GF-D8 (cell line): ENCODE measurements around the gene PRDM15.
A peak's percentile ranks its signal among the peaks of the same experiment; 100 is the strongest.
"Not testable (repeated sequence)": the region's sequence is repeated elsewhere in the genome, so short reads cannot be mapped to it uniquely, and the experiment has no call there.

Experiments
- DNase-seq: peaks from one replicate; lab custom pipeline; 2025; lab: John Stamatoyannopoulos, UW

The PRDM15 gene

DNA sequence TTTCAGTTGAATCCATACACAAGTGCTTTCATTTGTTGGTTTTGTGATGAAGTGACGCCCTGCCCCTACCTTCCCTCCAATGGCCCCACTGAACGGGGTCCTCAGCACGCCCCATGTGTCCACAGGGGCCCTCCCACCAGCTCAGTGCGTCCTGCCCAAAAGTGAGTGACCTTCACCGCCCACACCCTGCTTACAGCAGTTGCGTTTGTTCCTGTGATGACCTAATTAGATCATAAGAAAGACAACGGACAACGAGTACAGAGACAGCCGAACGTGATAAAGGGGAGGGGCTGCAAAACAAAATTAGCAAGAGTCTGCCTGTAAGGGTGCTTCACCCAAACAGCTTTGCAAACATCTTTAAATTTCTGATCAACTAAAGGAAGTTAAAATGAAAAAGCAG lies 74.1 kb downstream of the PRDM15 start:
- DNase-seq, result no peak

DNA sequence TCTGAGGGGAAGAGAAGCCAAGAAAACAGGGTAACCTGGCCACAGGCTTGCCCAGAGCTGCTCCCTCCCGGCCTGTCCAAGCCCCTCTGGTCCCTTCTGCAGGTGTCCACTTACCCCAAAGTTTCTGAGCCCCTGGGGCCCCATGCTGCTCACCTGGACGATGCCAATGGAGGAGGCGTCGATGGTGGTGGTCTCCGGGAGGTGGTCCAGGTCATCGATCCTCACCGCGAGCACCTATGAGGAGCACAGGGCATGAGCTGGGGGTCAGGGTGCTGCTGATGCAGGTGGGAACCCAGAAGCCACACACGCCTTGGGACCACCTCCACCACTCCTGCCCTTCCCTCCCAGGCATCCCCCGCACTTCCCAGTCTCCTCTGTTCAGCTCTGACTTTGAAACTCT lies 74.8 kb downstream of the PRDM15 start:
- DNase-seq, result no peak

DNA sequence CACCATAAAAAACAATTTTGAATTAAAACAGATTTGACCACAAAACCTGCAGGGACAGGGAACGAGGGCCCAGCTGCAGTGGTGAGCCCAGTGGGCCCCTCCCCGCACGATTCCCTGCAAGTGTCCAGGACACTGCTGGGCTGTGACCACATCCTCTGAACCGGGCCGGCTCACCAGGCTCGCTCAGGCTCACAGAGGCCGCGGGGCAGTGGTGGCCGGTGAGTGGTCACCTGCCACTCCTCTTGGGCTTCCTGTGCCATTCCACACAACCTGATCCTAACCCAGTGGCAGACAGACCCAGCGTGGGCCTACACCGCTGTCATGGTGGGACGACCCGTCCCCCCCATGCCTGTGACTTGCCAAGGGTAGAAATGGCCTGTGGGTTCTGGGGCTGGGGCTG lies 75.8 kb downstream of the PRDM15 start:
- DNase-seq, result no peak

DNA sequence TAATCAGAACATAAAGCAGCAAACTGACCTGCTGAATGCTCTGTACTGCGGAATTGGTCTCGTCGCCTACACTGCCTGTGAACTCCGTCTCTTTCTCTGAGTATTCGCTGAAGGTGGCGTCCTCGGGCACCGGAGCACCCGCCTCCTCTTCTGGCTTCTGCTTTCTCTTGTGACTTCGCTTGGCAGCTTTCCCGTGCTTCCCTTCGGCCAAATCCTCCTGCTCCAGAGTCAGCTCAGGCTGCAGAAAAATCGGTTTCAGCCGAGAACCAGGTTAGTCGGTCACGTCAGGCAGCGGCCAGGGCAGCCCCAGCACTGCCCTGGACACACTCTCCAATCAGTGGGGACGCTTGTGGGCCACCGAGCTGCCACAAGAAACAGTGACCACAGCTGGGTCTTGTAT lies 76.5 kb downstream of the PRDM15 start:
- no peak for DNase-seq

DNA sequence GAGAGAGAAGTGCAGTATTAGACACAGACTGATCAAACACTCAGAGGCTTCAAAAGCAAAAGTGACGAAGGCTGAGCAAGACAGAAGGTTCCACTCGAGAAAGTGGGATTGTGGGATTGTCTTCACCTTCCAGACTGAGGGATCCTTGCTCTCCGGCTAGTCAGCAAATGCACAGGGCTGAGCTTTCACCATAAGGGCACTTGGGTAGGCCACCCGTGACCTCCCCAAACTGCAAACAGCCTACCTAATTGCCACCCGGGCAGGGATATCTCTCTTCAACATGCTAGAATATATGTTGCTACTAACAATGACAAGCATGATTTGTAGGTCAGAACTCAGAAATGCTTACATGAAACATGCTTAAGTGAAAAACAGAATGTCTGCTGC lies 77.0 kb downstream of the PRDM15 start:
- DNase-seq, result no peak

DNA sequence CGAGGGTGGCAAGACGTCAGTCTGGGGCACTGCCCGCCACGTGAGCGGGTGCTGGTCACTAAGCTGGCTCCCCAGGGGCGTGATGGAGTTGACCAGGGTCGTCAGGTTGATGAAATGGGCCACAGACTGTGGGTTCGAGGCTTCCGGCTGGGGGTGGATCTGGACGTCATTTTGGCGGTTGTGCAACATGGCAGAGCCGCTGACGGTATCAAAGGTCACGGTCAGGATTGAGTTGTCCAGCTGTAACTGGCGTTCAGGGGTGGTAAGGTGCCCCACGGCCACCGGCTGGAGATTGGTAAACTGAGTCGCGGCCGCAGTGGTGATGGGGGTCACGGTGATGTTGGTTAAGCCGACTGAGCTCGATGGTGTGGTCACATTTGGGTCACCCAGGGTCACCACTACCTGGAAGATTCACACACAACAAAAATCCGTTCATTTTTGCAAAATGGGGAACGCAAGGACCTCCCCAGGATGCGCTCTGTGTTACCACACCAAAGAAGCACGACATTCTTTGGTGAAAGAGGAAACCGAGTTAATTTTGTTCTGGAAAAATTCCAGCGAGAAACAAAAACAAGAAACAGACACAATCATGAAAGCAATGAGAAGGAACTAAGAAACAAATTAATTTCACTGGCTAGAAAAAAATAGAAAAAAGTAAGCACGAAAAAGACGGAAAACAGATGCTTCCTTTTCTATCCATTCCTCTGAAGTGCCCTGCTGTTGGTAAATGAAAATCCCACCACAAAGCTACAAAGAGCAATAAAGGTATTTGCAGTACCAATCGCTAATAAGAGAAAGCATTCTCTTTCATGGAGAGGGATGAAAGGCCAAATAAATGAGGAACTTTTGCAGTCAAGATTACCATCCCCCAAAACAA lies 77.6 kb downstream of the PRDM15 start:
- DNase-seq, result no peak

DNA sequence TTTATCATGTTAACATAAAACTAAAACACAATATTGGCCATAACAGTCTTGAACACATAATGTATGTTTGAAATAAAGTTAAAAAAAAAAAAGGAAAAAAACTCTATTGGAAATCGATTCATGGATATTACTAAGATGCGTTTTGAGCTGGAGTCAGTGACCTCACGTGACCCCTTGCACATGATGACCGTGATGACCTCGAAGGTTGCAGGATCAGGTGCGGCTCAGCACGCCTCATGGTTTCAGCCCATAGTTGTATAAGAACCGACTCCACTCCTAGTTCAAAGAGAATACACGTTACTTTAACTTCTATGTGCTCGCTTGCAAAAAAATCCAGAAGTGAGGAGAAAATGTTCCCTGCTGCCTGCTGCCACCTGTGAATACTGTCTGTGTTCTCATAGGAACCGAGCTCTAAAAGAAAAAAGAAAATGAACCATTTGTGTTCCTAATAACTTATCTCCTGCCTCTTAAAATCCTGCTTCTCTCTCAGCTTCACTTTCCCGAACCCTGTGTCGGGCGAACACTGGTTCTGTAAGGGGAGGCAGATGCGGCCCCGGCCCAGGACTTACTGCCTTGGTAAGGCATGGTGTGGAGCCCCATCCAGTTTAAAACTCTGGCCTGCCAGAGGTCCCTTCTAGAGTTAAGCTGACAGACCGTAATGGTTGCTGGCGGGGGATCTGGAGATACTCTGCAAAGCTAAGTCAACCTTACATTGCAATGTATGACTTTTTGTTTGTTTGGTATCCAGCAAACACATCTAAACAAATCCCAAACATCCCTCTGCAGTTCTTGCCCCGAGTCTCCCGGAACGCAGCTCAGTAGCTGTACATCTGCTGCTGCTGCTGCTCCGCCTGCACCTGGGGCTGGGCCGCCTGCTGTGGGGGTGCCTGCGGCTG lies 78.5 kb downstream of the PRDM15 start:
- DNase-seq, result no peak

DNA sequence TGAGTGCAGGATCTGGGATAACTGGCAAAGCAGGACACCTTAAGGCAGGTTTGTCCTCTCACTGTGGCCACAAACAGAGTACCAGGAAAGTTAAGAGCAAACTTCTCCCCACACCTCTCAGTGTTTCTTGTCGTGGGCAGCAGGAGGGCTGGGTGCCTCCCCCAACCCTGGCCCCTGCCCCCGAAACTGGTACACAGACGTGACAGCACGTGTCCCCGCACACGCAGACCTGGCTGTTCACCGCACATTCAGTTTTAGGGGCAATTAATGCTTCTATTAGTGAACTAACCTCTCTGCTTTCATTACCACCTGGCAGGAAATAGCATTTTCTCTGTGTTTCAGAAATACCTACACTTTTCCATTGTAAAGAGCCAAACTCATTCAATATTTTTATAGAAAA lies 79.4 kb downstream of the PRDM15 start:
- DNase-seq, result no peak

DNA sequence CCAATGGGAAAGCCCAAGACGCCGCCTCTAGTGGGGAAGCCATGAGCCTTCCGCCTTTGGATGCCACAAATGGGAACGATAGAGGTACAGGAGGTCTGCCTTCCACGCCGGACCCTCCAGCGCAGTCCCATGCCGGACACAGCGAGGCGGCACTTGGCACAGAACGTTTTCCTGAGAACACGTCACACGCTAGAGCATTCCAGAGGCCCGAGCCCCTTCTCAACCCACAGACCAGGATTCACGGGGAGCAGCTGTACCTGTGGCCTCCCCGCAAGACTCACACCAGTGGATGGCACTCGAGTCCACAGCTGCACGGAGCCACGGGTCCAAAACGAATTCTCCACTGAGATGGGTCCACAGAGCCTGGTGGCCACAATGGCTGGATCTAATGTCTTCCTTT lies 80.8 kb downstream of the PRDM15 start:
- no peak for DNase-seq

DNA sequence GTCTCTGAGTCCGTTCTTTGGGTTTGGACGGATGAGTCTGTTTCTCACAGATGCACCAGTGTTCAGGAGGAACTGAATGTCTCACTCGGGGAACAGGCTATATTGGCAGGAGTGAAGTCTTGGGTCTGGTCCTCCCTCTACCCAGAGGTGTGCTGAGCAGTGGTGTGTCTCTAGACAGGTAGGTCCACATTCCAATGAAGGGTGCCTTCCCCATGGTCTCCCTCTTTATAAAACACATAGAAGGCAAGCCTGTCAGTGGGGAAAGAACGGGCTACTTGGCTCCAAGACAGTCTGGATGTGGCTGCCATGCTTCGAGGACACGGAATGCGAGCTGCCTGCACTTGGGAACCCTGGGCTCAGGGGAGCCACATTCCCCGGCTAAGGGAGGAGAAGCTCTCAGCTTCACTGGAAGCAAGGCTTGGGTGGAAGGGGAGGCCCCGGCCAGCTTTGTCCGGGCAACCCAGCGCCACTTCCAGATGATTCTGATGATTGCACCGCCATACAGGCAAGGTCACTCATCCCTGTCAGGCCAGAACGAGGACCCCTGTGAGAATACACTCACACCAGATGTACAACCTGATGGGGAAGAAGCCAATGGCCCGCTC lies 82.6 kb downstream of the PRDM15 start:
- no peak for DNase-seq

DNA sequence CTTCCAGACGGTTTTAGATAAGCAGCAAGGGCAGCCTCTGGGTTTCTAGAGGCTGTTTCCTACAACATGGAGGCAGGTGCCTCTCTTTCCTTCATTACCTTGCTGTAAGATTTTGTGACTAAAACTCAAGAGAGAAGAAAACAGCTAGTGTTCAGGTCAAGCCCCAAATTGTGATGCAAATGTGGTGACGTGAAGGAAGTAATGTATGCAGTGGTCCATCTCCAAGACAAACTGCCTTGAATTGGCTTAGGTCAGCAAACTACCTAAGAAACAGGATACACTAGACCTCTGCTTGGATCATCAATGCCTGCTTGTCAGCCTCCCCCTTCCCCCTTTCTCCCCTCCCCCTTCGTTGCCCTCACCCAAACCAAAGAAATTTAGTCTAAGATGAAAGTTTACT lies 83.4 kb downstream of the PRDM15 start:
- DNase-seq, result no peak

DNA sequence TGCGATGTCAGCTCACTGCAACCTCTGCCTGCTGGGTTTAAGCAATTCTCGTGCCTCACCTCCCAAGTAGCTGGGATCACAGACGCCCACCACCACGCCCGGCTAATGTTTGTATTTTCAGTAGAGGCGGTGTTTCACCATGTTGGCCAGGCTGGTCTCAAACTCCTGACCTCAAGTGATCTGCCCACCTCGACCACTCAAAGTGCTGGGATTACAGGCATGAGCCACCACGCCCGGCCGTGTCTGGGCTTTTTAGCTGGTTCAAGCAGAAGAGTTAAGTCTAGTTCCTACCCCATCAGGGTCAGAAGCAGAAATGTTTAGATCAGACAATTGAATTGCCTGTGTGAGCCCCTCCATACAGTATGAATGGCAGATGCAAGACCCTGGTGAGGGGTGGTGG lies 84.5 kb downstream of the PRDM15 start:
- DNase-seq, result no peak

DNA sequence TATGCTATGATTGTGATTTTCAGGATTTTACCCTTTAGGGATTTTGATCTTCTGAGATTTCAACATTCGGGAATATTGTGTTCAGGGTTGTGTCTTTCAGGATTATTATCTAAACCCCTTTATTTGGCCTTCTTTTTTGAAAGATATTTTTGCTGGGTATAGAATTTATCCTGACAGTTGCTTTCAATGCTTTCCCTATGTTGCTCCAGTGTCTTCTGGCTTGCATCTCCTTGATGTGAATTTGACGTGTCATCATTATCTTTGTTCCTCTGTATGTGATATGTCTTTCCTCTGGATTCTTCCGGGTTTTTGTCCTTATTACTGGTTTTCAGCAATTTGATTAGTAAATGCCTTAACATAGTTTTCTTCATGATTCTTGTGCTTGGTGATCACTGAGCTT lies 86.4 kb downstream of the PRDM15 start:
- DNase-seq, result no peak

DNA sequence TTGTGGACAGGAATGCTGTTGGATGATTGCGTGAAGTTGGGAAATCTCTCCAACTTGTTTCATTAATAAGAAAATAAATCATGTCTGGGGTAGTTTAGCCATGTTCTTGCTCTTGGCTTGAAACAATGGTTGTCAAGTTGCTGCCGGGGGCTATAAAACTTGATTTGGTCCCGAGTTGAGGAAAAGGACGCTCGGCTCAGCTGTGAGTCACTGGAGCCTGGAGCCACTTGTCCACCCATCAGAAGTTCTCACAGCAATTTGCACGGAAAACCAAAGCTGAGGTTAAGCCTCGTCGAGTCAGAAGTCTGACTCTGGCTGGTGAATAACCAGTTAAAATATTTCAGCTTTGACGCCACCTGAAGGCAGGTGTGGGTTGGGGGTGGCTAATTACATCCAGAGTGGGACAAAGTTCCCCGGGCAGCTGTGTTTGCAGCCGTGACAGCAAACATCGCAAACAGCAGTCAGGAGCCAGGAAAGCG lies 92.6 kb downstream of the PRDM15 start:
- DNase-seq, result no peak

DNA sequence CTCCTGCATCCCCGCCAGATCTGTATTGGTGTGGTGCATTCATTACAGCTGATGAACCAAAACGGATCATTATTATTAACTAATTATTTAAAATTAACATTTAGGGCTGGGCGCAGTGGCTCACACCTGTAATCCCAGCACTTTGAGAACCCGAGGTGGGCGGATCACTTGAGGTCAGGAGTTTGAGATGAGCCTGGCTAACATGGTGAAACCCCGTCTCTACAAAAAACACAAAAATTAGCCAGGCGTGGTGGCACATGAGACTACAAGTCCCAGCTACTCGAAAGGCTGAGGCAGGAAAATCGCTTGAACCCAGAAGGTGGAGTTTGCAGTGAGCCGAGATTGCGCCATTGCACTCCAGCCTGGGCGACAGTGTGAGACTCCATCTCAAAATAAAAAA lies 93.9 kb downstream of the PRDM15 start:
- DNase-seq, result not testable (repeated sequence)

DNA sequence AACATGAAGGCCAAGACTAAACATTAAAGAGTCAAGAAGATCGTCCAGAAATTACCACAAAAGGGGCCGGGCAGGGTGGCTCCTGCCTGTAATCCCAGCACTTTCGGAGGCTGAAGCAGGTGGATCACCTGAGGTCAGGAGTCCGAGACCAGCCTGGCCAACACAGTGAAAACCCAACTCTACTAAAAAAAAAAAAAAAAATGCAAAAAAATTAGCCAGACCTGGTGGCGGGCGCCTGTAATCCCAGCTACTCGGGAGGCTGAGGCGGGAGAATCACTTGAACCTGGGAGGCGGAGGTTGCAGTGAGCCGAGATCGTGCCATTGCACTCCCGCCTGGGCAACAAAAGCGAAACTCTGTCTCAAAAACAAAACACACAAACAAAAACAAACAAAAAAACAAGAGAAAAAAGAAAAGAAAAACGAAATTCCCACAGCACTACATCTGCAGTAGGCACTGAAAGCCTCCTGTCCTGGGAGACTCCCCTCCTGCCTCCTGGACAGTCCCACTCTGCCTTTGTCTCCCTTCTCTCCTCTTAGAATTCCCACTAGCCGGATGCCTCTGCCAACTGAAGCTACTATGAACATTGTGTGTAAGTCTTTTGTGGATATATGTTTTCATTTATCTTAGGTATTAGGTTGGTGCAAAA lies 94.6 kb downstream of the PRDM15 start:
- no peak for DNase-seq

DNA sequence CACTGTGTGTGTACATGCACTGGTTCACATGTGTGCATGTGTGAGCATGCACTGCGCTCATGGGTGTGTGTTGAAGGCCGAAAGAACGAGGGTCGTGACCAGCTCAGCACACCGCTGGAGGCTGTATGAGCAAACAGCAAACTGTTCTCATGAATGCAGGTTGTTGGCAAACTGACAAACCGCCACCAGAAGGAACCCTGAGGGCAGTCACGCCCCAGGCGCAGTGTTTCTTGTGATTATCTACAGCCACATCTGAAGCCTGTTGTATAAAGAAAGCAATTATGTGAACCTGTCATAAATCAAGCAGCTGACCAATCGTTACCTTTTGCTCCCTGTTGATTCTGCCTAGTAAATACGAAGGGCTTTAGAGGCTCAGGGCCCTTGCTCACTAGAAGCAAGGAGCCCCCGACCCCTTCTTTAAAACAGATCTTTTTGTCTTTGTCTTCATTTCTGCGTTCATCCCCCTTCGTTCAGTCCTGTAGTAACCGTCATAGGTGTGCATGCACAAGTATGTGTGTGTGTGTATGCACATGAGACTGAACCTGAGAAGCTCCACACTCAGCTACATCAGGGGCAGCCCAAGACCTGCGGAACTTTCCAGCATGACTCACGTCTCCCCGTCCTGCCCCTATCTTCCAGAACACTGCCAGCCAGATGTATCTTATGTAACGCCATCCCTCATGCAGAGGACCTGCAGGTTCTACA lies 95.5 kb downstream of the PRDM15 start:
- peak; percentile 30 for DNase-seq

DNA sequence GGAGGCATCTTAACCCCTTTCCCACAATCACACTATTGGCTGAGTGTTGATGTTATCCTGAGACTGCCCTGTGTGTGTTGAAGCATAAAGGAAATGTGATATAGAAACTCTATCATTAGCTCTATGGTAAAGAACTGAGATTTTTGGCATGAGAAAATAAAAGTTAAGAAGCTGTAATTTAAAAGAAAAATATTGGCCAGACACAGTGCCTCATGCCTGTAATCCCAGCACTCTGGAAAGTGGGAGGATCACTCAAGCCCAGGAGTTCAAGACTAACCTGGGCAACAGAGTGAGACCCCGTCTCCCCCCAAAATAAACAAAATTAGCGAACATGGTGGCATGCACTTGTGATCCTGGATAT lies 98.1 kb downstream of the PRDM15 start:
- no peak for DNase-seq

DNA sequence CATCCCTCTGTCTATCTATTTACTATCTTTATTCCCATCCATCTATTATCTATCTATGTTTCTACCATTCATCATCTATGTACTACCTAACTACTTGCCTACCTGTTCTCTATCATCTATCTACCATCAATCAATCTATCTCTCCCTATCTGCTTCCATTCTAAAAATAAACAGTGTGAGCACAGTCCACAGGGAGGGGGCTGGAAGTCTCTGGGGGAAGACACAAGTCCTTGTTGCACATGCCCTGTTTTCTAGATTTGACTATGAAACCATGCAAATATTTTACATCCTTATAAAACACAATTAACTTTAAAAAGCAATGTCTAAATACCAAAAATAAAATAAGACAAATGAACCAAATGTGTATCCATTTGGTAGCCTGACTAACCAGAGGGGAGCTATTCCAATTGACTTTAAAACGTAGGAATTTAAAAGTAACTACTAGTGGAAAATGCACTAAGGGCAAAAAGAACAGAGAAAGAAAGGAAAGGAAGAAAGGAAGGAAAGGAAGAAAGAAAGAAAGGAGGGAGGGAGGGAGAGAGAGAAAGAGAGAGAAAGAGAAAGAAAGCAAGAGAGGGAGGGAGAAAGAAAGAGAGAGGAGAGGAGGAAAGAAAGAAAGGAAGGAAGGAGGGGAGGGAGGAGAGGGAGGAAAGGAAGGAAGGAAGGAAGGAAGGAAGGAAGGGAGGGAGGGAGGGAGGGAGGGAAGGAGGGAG lies 98.7 kb downstream of the PRDM15 start:
- DNase-seq, result no peak

DNA sequence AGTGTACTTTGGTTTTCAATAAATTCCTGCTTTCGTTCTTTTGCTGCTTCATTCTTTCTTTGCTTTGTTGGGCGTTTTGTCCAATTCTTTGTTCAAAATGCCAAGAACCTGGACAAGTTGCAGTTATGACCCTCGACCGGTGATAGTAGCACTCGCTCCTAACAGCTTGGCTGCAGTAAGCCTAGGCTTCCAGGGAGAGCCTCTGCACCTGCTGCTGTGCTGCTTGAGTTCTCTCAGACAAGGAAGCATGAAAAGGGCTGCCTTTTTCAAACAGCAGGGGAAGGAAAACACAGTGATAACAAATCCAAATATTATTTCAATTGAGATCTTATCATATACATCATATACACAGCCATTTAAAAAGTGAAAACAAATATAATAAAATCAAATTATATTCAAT lies 99.5 kb downstream of the PRDM15 start:
- no peak for DNase-seq
